Measurements from ENCODE around the gene POLR3C. TPM values are rescaled to one million over a fixed set of nuclear protein-coding genes. Genes with fewer than 3 reads are reported as not detected.
A peak's percentile ranks its signal among the peaks of the same experiment; 100 is the strongest.

The POLR3C gene, protein sequence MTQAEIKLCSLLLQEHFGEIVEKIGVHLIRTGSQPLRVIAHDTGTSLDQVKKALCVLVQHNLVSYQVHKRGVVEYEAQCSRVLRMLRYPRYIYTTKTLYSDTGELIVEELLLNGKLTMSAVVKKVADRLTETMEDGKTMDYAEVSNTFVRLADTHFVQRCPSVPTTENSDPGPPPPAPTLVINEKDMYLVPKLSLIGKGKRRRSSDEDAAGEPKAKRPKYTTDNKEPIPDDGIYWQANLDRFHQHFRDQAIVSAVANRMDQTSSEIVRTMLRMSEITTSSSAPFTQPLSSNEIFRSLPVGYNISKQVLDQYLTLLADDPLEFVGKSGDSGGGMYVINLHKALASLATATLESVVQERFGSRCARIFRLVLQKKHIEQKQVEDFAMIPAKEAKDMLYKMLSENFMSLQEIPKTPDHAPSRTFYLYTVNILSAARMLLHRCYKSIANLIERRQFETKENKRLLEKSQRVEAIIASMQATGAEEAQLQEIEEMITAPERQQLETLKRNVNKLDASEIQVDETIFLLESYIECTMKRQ
- total RNA-seq = 10 to 100 TPM; 56.2 to 63.8 TPM
- 73.3 TPM for polyA plus RNA-seq (ENCODE audit: insufficient read depth, low read depth, low replicate concordance)
- long read RNA-seq, donor 1, transcript POLR3C-201 (15 exons, 1,851 nt) = major isoform, 11 of 12 reads
- long read RNA-seq, donor 1, partial matches to known transcripts = 0 of 12 reads
- long read RNA-seq, donor 1, other reads (novel, unspliced or antisense) = 0 of 12 reads
- long read RNA-seq, donor 2, transcript POLR3C-201 (15 exons, 1,851 nt) = major isoform, 6 of 6 reads
- long read RNA-seq, donor 2, partial matches to known transcripts = 0 of 6 reads
- long read RNA-seq, donor 2, other reads (novel, unspliced or antisense) = 0 of 6 reads

DNA sequence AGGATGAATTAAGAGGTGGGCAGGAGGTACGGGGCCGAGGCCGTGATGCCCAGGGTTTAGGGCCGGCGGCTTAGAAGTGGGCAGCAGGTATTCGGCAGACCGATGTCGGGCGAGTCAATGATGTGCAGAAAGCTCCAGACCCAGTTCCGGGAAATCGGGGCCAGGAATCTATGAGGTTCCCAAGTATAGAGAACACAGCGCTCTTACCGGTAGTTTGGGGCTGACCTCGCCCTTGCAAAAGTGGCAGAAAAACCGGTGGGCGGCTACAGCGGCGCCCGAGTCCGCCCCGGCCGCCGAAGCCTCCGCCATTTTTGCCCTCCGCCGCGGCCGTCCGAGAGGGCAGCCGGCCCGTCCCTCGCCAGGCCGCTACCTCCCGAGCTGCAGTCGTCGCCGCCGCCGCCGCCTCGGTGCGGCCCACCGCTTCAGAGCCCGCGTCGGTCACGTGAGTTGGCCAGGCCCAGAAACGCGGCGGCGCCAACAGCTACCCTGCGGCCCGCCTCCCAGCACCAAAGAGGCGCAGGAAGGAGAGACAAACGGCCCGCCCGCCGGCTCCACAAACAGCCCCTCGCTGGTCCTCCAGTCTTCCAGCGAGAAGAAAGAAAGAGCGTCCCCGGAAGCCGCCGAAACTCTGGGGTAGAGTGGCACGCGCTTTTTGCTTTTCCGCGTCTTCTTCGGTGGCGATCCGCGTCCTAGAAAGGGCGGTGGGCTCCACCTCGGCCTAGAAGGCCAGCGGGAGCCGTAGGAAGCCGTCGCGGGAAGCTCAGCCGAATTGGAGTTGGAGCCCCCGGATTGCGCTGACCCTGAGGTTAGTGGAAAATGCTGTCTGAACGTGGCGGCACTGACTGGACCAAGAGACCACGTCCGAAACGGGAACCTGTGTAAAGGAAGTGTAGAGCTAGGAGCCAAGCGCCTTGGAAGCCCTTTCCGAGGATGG lies at the start of gene POLR3C, which contains the start of gene RNF115:
Gene POLR3C (plus strand): TSS at position 636 of the 934 bp plus-strand sequence. CDS start 1,577 bp downstream, outside the sequence.
Gene RNF115 (minus strand): TSS at position 531 of the 934 bp plus-strand sequence. CDS start 222 bp downstream, at position 309.
- peak; percentile 39 for TF ChIP-seq POLR2A (IDR thresholded peaks at IDR 0.05)
- TF ChIP-seq, protein P1, sequence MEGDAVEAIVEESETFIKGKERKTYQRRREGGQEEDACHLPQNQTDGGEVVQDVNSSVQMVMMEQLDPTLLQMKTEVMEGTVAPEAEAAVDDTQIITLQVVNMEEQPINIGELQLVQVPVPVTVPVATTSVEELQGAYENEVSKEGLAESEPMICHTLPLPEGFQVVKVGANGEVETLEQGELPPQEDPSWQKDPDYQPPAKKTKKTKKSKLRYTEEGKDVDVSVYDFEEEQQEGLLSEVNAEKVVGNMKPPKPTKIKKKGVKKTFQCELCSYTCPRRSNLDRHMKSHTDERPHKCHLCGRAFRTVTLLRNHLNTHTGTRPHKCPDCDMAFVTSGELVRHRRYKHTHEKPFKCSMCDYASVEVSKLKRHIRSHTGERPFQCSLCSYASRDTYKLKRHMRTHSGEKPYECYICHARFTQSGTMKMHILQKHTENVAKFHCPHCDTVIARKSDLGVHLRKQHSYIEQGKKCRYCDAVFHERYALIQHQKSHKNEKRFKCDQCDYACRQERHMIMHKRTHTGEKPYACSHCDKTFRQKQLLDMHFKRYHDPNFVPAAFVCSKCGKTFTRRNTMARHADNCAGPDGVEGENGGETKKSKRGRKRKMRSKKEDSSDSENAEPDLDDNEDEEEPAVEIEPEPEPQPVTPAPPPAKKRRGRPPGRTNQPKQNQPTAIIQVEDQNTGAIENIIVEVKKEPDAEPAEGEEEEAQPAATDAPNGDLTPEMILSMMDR (IDR thresholded peaks at IDR 0.05) = no peak
- WGBS, 2 donors = 0 to 1% methylated on average over 41 to 80 of the region's 89 CpGs
- DNase-seq = peak; percentile 94
- intact Hi-C loops (cut with DNase I; ENCODE audit: low total_unique reads) = no loop called here
- H3K27me3 ChIP-seq = no peaks in the 10 kb centered on the region
- H3K27ac ChIP-seq = peak within 1 kb of the TSS; percentile 96 to 97
- H3K9me3 ChIP-seq = no peaks in the 10 kb centered on the region
- no peaks in the 10 kb centered on the region for H3K36me3 ChIP-seq (ENCODE audit: low read depth, missing control alignments)
- no peaks in the 10 kb centered on the region for H3K4me1 ChIP-seq
- H3K4me3 ChIP-seq = peak within 1 kb of the TSS; percentile 68 to 82

DNA sequence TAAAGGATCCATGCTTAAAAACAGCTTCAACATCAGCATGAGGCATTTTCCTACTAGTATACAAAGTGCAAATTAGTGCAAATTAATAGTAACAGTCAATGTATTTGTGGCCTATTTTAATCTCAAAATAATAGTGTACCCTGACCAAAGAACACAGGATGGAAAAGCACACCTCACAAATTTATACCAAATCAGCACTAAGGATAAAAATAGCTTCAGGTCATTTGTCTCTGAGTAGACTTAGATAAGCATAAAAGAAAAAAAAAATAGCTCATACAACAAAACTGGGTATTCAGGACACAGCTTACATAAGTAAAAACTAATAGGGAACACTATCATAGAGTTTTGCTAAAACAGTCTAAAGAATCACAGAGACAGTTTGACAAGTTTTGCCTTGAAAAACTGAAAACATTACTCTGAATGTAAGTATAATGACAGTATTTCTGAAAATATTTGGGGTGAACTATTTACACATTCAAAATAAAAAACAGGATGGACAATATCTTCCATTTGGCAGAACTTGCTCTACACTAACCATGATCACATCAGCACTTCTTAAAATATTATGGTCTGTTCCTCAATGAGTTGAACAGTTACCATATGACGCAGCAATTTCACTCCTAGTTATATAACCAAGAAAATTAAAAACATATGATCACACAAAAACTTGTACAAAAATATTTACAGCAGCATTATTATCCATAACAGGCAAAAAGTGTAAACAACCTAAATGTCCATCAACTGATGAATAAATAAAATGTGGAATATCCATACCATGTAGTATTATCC lies 46.4 kb upstream of the POLR3C start:
- H3K4me1 ChIP-seq = no peaks in the 10 kb centered on the region
- 65 to 68% methylated on average over 1 of the region's 1 CpG for WGBS, 2 donors
- H3K27ac ChIP-seq = peak overlapping the region in 1 of 2 donors; percentile 57
- H3K27me3 ChIP-seq = no peaks in the 10 kb centered on the region
- TF ChIP-seq, protein P1 (IDR thresholded peaks at IDR 0.05) = no peak
- TF ChIP-seq POLR2A (IDR thresholded peaks at IDR 0.05) = no peak
- H3K9me3 ChIP-seq = no peaks in the 10 kb centered on the region
- DNase-seq = no peak
- H3K36me3 ChIP-seq (ENCODE audit: low read depth, missing control alignments) = no peaks in the 10 kb centered on the region
- intact Hi-C loops (cut with DNase I; ENCODE audit: low total_unique reads) = no loop called here
- no peak overlapping the region for H3K4me3 ChIP-seq

DNA sequence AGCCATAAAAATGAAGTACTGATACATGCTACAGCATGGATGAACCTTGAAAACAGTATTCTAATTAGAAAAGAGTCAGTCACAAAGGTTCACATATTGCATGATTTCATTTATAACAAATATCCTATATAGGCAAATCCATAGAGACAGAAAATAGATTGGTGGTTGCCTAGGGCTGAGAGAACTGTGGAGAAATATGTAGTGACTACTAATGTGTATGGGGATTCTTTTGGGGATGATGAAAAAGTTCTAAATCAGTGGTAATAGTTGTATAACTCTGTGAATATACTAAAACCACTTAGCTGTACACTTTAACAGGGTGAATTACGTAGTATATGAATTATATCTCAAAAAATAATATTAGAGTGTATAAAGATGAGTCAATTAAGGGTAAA lies 45.9 kb upstream of the POLR3C start:
- Histone ChIP-seq H3K27me3 (no peaks in the 10 kb centered on the region), H3K27ac (peak overlapping the region in 1 of 2 donors; percentile 57), H3K36me3 (ENCODE audit: low read depth, missing control alignments) (no peaks in the 10 kb centered on the region), H3K4me3 (no peak overlapping the region), H3K9me3 (no peaks in the 10 kb centered on the region), H3K4me1 (no peaks in the 10 kb centered on the region)
- DNase-seq = no peak
- TF ChIP-seq POLR2A (IDR thresholded peaks at IDR 0.05) = no peak
- TF ChIP-seq, protein P1 (IDR thresholded peaks at IDR 0.05) = no peak
- intact Hi-C loops (cut with DNase I; ENCODE audit: low total_unique reads) = no loop called here
- WGBS, 2 donors = 86 to 100% methylated on average over 1 of the region's 1 CpG
